ENCODE measurements around the gene SGPL1. TPM values are rescaled to one million over a fixed set of nuclear protein-coding genes. Genes with fewer than 3 reads are reported as not detected.

The SGPL1 gene
- total and polyA plus RNA-seq, 2 experiments from 2014 or later: 12.0 to 42.7 TPM

GRCh38 chr10:70797840-70798239 lies 17.9 kb upstream of the SGPL1 start:
- Histone ChIP-seq H2AFZ (no peak overlapping the region), H3F3A (replicated peaks; ENCODE audit: low read depth) (no peaks in the 10 kb centered on the region), H4K20me1 (replicated peaks; ENCODE audit: insufficient read depth) (no peaks in the 10 kb centered on the region), H3K79me2 (replicated peaks; ENCODE audit: insufficient read depth) (no peaks in the 10 kb centered on the region), H3K4me1 (ENCODE audit: insufficient read depth) (no peaks in the 10 kb centered on the region), H3K9me2 (ENCODE audit: insufficient read depth) (peaks cover 13% of the 10 kb centered on the region), H3K27me3 (ENCODE audit: insufficient read depth) (no peaks in the 10 kb centered on the region), H3K4me2 (no peak overlapping the region), H3K4me3 (no peak overlapping the region), H3K27ac (ENCODE audit: low read depth) (no peak overlapping the region), H3K36me3 (ENCODE audit: insufficient read depth) (no peaks in the 10 kb centered on the region)
- no peak overlapping the region for H3K27ac Mint-ChIP-seq
- no peaks in the 10 kb centered on the region for H3K36me3 Mint-ChIP-seq (ENCODE audit: low read depth)
- H3K4me1 Mint-ChIP-seq: no peaks in the 10 kb centered on the region
- peaks cover 2% of the 10 kb centered on the region for H3K27me3 Mint-ChIP-seq (ENCODE audit: insufficient read depth, low read depth, poor library complexity)
- DNase-seq (ENCODE audit: low spot score) (no peak), ATAC-seq (no peak)
- no peak overlapping the region for H3K4me3 Mint-ChIP-seq
- no peak for TF ChIP-seq JUNB (IDR thresholded peaks at IDR 0.05; ENCODE audit: unreplicated experiment)
- TF ChIP-seq ETS1 (IDR thresholded peaks at IDR 0.05): no peak
- no peak for TF ChIP-seq REST (IDR thresholded peaks at IDR 0.05; ENCODE audit: unreplicated experiment)
- TF ChIP-seq EZH2phosphoT487 (IDR thresholded peaks at IDR 0.05; ENCODE audit: unreplicated experiment): no peak
- TF ChIP-seq POLR2AphosphoS5 (IDR thresholded peaks at IDR 0.05; ENCODE audit: low read depth): no peak
- TF ChIP-seq CREB1 (CRISPR knock-in tag; IDR thresholded peaks at IDR 0.05; ENCODE audit: low read depth): no peak
- no peak for TF ChIP-seq CTCF (conservative IDR thresholded peaks at IDR 0.05; ENCODE audit: low read depth in 2 of 2)
- no peak for TF ChIP-seq ZNF331 (CRISPR knock-in tag; IDR thresholded peaks at IDR 0.05; ENCODE audit: low read depth)
- no peak for TF ChIP-seq NANOG (IDR thresholded peaks at IDR 0.05; ENCODE audit: borderline replicate concordance)
- TF ChIP-seq ZNF114 (CRISPR knock-in tag; IDR thresholded peaks at IDR 0.05): no peak
- TF ChIP-seq ZNF462 (CRISPR knock-in tag; IDR thresholded peaks at IDR 0.05): no peak
- TF ChIP-seq STAT1 (IDR thresholded peaks at IDR 0.05; ENCODE audit: unreplicated experiment): no peak
- TF ChIP-seq EZH2 (IDR thresholded peaks at IDR 0.05; ENCODE audit: low read depth, unreplicated experiment): no peak
- no peaks in the 10 kb centered on the region for H3K9me3 Mint-ChIP-seq

Data from GM23338 (cell line).